K562 (cell line): ENCODE data around the gene AMOTL1. TPM values are rescaled to one million over a fixed set of nuclear protein-coding genes. Genes with fewer than 3 reads are reported as not detected.

ENCODE experiments used
- ATF3 ChIP-seq, 2 experiments: fragments of 450-650 bp in 1 of 2; sonication (generic) in 1 of 2; formaldehyde crosslinking in 1 of 2; IDR thresholded peaks in 1 of 2; conservative IDR thresholded peaks in 1 of 2; 2 replicates each; pipeline versions ENCODE4 v1.6.1 to v1.8.1; 2016 to 2023; ENCODE audit warnings: mild to moderate bottlenecking in 2 of 2, moderate library complexity in 2 of 2, inconsistent platforms in 1 of 2, missing genetic modification reagents in 1 of 2
- ATF7 ChIP-seq: fragments of 450-650 bp; IDR thresholded peaks from 2 replicates; pipeline ENCODE4 v1.7.1; 2014; ENCODE audit warnings: mild to moderate bottlenecking, moderate library complexity
- CHD4 ChIP-seq: fragments of 200-600 bp; sonication (generic); IDR thresholded peaks from 3 replicates; pipeline ENCODE4 v1.6.1; 2012; ENCODE audit warnings: low read depth, mild to moderate bottlenecking, mixed read lengths, low read length, inconsistent platforms; ENCODE audit not compliant: insufficient read depth, insufficient replicate concordance, poor library complexity, severe bottlenecking
- FOXJ3 ChIP-seq: sonication (generic); formaldehyde crosslinking; IDR thresholded peaks from 2 replicates; pipeline ENCODE4 v1.4.0; 2020; ENCODE audit warnings: mild to moderate bottlenecking, missing genetic modification reagents
- HES1 ChIP-seq: fragments of 450-650 bp; IDR thresholded peaks from 2 replicates; pipeline ENCODE4 v1.6.1; 2016; ENCODE audit warnings: low read depth, mild to moderate bottlenecking, moderate library complexity
- IFI16 ChIP-seq: fragments of 250-450 bp; sonication (Bioruptor Pico); IDR thresholded peaks from 2 replicates; pipeline ENCODE4 v2.1.2; 2022; ENCODE audit warnings: mild to moderate bottlenecking, inconsistent platforms
- JUN ChIP-seq, 2 experiments: sonication (generic) in 1 of 2; formaldehyde crosslinking in 1 of 2; IDR thresholded peaks; 2 replicates each; pipeline versions ENCODE4 v1.6.1 to v1.8.0; 2012 to 2022; ENCODE audit warnings: borderline replicate concordance in 2 of 2, mild to moderate bottlenecking in 2 of 2, improper control_type of control experiment in 1 of 2, low read depth in 1 of 2, low read length in 1 of 2, missing genetic modification reagents in 1 of 2
- MXD1 ChIP-seq: fragments of 250-450 bp; sonication (Bioruptor Pico); IDR thresholded peaks from 2 replicates; pipeline ENCODE4 v1.8.0; 2021; ENCODE audit warnings: borderline replicate concordance, mild to moderate bottlenecking, moderate library complexity; ENCODE audit not compliant: poor library complexity, severe bottlenecking
- SMARCA5 ChIP-seq: fragments of 450-650 bp; IDR thresholded peaks from 2 replicates; pipeline ENCODE4 v1.6.1; 2016
- ZNF507 ChIP-seq: conservative IDR thresholded peaks from 2 replicates; pipeline ENCODE4 v1.6.1; 2017; ENCODE audit warnings: missing genetic modification characterization, missing compliant biosample characterization
- polyA plus RNA-seq, 8 experiments: library from polyadenylated mRNA; depleted of rRNA in 4 of 8; stranded (reverse) in 5 of 8; unstranded in 3 of 8; fragments of >200 nt; fragmentation: Nextera tagmentation in 2 of 8; fragmentation: Illumina TruSeq in 1 of 8; extraction: Ambion mirVana in 2 of 8; extraction: Trizol in 1 of 8; gene quantifications; 2 replicates each; pipeline versions ENCODE4 v1.2.1 to v1.2.3, GENCODE V29; 2011 to 2014; ENCODE audit warnings: inconsistent platforms in 1 of 8, missing spikeins in 1 of 8
- total RNA-seq, 7 experiments: library from RNA; depleted of rRNA in 6 of 7; stranded (reverse); fragments of >200 nt in 6 of 7; fragmentation: Illumina TruSeq in 2 of 7; extraction: Trizol in 2 of 7; gene quantifications; 2 replicates each; pipeline versions ENCODE4 v1.2.1 to v1.2.3, GENCODE V29; 2011 to 2021; ENCODE audit warnings: low replicate concordance in 1 of 7

The AMOTL1 gene
- total and polyA plus RNA-seq, 9 of the 15 experiments (the other 6 are each of a cell fraction or from before 2014, with no cell fraction given) = 4.0 to 35.4 (median 14.0) TPM

- TF ChIP-seq IFI16 (CRISPR knock-in tag) (no peak), FOXJ3 (CRISPR knock-in tag) (no peak), SMARCA5 (no peak), ATF7 (peak; percentile 59; the same call in 1 of the 2 replicates), MXD1 (CRISPR knock-in tag) (no peak), HES1 (no peak), ZNF507 (tag) (no peak), ATF3 (IDR thresholded peaks at IDR 0.05) (peak; percentile 59; the same call in 1 of the 2 replicates), ATF3 (CRISPR knock-in tag; conservative IDR thresholded peaks at IDR 0.05) (no peak; the same call in 1 of the 2 replicates), CHD4 (no peak), JUN (IDR thresholded peaks at IDR 0.05; ENCODE audit: borderline replicate concordance, low read depth, low read length) (no peak), JUN (CRISPR knock-in tag; IDR thresholded peaks at IDR 0.05; ENCODE audit: borderline replicate concordance) (no peak)
These were observed 19.6 kb downstream of the AMOTL1 start (continued) for GRCh38 chr11:94787801-94788200.
